NCI-H2196 (cell line): ENCODE results near the gene OR4K14.
"Not testable (repeated sequence)": the region's sequence is repeated elsewhere in the genome, so short reads cannot be mapped to it uniquely, and the experiment has no call there.

Experiments
- DNase-seq: peaks from one replicate; lab custom pipeline; 2025; ENCODE audit not compliant: unreplicated experiment; lab: John Stamatoyannopoulos, UW

The OR4K14 gene, protein sequence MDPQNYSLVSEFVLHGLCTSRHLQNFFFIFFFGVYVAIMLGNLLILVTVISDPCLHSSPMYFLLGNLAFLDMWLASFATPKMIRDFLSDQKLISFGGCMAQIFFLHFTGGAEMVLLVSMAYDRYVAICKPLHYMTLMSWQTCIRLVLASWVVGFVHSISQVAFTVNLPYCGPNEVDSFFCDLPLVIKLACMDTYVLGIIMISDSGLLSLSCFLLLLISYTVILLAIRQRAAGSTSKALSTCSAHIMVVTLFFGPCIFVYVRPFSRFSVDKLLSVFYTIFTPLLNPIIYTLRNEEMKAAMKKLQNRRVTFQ

DNA sequence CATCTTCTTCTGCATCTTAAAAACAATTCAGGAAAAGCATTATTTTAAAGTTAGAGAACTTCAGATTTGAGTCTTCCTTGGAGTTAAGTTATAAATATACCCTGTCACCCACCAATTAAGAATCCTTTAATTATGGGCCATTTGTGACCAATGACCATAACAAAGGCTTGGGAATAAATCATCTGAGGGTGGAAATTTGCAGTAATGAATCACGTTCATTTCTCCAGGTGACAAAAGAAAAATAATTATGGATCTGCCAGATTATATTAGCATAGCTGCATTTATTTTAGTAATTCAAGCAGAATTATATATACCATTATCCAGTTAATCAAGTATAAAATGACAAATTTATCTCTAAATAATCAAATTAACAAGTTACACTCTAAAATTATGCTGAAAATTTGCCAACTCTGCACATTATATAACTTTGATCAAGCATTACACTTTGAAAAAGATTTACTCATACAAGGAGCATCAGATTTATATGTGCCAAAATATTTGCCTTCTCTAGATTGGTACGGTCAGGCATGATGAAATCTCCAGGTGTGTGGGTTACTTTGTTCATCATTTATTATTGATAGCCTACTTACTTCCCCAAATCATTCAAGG is at the start of gene OR4K14:
Gene OR4K14 (minus strand): TSS at position 51 of the 609 bp plus-strand sequence. CDS start 4,114 bp downstream, outside the sequence.
- no peak for DNase-seq

DNA sequence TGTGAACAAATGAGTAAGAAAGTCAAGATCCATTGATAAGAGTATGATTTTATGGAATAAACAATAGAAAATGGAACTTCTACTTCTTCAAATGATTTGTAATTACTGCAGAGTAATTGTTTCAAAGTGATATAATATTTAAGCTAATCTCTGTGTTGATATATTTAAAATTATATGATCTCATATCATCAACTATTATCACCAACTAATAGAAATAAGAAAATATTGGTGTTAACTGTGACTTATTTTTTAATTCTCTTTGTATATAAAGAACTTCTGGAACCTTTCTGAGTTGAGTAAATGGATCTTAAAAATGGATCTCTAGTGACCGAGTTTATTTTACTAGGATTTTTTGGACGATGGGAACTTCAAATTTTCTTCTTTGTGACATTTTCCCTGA is 40.6 kb upstream of the OR4K14 start, which contains the start of gene OR4L1:
Gene OR4L1 (plus strand): TSS at position 301 of the 400 bp plus-strand sequence. CDS start 0 bp downstream, at position 301.
- no peak for DNase-seq

DNA sequence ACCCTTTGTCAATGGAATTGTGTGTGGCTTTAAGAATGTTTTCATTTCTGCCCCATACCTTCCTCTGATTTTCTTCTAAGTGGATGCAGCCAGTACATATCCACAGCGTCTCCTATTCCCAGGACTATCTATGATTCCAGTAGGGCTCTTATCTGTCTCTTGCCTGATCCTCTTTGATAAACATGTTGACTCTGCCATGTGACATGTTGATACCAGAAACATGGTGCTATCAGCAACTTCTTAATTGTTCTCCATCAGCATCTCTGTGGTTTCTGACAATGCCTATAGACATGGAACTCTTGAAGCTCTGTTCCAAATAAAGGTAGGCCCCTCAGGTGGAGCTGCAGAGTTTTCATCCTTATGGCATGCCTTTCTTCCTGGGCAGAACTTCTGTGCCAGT is 29.1 kb upstream of the OR4K14 start:
- no peak for DNase-seq

DNA sequence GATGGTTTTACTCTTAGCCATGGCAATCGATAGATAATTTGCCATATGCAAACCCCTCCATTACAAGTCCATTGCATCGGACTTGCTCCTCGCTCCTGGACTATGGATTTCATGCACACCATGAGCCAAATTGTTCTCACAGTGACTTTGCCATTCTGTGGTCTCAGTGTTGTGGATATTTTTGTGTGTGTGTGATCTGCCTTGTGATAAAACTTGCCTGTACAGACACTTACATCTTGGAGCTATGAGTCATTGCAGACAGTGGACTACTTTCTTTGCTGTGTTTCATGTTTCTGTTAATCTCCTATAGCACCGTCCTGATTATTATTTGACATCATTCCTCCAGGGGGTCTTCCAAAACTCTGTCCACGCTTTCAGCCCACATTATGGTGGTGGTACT is 25.1 kb upstream of the OR4K14 start:
- DNase-seq, result no peak

DNA sequence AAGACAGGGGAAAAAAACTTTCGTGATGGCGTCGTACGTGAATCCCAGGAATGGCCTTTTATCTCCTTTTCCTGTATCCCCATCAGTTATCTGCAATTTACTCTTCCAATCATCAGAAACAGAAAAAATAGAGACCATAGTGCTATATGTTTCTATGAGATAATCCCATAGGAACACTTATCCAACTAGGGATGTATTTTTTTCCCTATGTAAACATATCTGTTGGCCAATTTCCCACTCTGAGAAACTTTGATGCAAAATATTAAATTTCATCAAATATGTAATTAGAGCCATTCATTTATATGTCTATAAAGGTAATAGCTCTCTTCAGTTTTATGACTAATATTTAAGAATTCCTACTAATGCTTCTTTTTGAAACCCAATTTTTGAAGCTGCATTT is 16.8 kb upstream of the OR4K14 start, which contains the start of gene OR4K13:
Gene OR4K13 (minus strand): TSS at position 101 of the 400 bp plus-strand sequence. CDS start 1,280 bp downstream, outside the sequence.
- DNase-seq, result no peak

DNA sequence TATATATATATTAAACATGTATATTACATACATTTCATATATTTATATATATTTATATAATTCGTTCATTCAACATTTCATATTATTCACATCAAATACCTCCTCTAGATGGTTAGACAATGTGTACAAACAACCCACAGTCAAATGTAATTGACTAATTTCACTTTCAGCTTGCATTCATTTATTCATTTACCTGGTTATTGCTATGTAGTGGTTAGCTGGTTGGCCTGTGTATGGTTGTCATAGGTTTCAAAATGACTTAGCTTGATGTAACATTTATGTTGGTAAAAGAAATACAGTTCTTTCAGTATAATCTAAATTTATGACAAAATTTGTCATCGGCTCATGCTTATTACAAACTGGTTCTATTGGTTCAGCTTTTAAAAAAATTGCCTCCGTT is 16.3 kb upstream of the OR4K14 start:
- DNase-seq, result no peak

DNA sequence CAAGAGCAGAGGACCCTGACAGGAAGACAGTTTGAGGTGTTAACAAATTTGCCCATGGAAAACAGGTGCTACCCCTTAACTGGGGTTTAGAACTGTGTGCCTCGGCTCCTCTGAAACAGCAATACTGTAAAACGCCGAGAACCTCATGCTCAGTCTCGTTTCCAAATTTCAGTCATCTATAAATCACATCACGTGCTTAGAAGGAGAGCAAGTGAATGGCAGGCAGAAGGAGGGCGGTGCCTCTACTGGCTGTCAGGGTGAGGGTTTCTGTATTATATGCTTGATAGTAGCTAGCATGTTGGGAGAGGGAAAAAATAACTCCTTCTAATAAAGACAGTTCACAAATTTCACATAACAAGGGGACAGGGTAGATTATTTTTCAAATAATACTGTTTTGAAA is 12.0 kb upstream of the OR4K14 start:
- DNase-seq, result no peak

DNA sequence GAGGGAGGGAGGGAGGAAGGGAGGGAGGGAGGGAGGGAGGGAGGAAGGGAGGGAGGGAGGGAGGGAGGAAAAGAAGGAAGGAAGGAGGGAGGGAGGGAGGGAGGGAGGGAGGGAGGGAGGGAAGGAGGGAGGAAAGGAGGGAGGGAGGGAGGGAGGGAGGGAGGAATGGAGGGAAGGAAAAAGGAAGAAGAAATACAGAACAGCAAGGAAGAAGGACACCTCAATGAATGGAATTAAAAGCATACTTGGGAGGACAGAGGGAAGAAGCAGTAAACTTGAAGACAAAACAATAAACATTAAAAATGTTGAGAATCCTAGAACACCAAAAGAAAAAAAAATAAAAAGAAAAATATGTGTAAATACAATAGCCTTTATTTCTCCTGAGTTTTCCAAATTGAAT is 11.0 kb downstream of the OR4K14 start:
- DNase-seq, result no peak

DNA sequence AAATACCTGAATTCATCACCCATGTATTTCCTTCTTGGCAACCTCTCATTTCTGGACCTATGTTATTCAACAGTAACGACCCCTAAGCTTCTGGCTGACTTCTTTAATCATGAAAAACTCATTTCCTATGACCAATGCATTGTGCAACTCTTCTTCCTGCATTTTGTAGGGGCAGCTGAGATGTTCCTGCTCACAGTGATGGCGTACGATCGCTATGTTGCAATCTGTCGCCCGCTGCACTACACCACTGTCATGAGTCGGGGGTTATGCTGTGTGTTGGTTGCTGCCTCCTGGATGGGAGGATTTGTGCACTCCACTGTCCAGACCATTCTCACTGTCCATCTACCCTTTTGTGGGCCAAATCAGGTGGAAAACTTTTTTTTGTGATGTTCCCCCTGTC is 16.8 kb downstream of the OR4K14 start:
- no peak for DNase-seq

DNA sequence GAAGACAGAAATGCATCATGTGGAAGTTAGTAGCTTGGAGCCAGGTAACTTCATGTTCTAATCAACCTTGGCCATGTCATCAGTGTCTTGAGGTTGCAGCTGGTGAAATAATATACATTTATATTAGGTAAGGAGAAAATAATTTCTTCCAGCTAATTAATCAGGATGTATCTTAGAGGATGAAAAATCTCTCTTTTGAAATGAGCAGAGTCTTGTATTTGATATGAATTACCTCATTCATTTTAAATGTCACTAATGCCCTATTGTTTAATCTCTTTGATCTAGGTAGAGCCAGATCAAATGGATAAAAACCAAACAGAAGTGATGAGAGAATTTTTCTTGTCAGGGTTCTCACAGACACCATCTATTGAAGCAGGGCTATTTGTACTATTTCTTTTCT is 17.2 kb downstream of the OR4K14 start, which contains the start of gene OR4Q2:
Gene OR4Q2 (plus strand): TSS at position 301 of the 400 bp plus-strand sequence.
- no peak for DNase-seq

DNA sequence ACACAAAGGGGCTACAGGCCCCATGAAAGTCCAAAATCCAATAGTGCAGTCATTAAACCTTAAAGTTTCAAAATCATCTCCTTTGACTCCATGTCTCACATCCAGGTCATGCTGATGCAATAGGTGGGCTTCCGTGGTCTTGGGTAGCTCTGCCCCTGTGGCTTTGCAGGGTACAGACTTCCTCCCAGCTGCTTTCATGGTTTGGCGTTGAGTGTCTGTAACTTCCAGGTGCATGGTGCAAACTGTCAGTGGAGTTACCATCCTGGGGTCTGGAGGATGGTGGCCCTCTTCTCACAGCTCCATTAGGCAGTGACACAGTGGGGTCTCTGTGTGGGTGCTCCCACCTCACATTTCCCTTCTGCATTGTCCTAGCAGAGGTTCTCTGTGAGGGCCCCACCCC is 25.7 kb downstream of the OR4K14 start:
- DNase-seq, result no peak

DNA sequence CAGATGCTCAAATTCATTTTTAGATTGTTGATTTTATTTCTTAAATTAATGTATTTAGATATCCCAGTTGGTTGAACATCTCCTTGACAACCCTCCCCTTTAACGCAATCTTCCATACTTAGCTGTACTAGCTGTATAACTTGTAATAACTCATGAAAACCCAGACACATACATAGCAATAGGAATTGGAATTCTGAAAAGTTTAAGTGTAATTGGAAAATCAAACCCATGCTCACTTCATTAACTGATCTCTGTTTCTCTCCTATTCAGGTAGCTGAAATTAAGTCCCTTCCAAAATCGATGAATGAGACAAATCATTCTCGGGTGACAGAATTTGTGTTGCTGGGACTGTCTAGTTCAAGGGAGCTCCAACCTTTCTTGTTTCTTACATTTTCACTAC is 43.8 kb downstream of the OR4K14 start, which contains the start of gene OR4K15:
Gene OR4K15 (plus strand): TSS at position 301 of the 400 bp plus-strand sequence. CDS start 0 bp downstream, at position 301.
- DNase-seq, result no peak

DNA sequence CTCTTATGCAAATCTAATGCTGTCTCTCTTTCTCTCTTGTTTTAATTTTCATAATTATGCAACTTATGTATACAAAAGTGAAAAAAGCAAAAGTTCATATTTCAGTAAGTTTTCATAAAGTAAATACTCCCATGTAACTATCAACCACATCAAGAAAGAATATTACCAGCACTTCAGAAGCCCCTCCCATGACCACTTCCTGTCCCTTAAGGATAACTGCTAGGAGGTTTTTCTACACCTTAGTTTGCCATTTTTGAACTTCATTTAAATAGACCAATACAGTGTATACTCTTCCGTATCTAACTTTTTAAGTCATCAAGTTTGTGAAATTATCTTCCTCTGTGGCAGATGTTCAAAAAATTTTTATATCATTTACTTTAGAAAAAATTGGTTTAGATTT is 44.3 kb downstream of the OR4K14 start:
- no peak for DNase-seq

DNA sequence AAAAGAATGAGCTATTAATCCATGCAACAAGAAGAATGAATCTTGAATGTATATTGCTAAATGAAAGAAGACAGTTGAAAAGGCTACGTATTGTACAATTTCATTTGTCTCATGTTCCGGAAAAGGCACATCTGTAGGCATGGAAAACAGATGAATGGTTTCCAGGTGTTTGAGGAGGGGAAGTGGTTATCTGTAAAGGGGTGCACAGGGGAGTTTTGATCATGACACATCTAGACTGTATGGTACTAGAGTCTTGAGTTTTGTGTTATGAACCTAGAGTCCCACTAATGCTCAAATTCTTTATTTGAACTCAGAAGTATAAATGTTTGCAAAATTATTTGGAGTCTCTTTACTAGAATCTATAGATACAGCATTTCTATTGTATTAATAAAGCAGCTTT is 49.4 kb downstream of the OR4K14 start:
- not testable (repeated sequence) for DNase-seq
